Retinal pigment epithelial cell (primary cell): ENCODE results near the gene YY1.
"Not testable (repeated sequence)": the region's sequence is repeated elsewhere in the genome, so short reads cannot be mapped to it uniquely, and the experiment has no call there.

ENCODE experiments used
- DNase-seq: peaks from one replicate; pipeline ENCODE4 v3.0.0-alpha.2; 2010; ENCODE audit warnings: low read depth
- H3K4me3 ChIP-seq: 2 replicates; pipeline ENCODE4 v1.5.1; 2011; ENCODE audit warnings: mild to moderate bottlenecking, low read length, control low read depth, moderate library complexity
- TF ChIP-seq, protein P1 (sequence below): conservative IDR thresholded peaks from 2 replicates; pipeline ENCODE4 v1.5.1; 2011; ENCODE audit warnings: low read depth, low read length, control low read depth, inconsistent platforms

YY1 gene

GRCh38 chr14:100285913-100286400 is 47.0 kb downstream of the YY1 start:
- no peak for DNase-seq
- H3K4me3 ChIP-seq, result peak overlapping the region; percentile 49
- TF ChIP-seq, protein P1, sequence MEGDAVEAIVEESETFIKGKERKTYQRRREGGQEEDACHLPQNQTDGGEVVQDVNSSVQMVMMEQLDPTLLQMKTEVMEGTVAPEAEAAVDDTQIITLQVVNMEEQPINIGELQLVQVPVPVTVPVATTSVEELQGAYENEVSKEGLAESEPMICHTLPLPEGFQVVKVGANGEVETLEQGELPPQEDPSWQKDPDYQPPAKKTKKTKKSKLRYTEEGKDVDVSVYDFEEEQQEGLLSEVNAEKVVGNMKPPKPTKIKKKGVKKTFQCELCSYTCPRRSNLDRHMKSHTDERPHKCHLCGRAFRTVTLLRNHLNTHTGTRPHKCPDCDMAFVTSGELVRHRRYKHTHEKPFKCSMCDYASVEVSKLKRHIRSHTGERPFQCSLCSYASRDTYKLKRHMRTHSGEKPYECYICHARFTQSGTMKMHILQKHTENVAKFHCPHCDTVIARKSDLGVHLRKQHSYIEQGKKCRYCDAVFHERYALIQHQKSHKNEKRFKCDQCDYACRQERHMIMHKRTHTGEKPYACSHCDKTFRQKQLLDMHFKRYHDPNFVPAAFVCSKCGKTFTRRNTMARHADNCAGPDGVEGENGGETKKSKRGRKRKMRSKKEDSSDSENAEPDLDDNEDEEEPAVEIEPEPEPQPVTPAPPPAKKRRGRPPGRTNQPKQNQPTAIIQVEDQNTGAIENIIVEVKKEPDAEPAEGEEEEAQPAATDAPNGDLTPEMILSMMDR, result no peak

- no peak overlapping the region for H3K4me3 ChIP-seq
- TF ChIP-seq, protein P1, result no peak
- DNase-seq, result no peak
Measured at GRCh38 chr14:100286484-100287191, 47.7 kb downstream of the YY1 start.

DNA sequence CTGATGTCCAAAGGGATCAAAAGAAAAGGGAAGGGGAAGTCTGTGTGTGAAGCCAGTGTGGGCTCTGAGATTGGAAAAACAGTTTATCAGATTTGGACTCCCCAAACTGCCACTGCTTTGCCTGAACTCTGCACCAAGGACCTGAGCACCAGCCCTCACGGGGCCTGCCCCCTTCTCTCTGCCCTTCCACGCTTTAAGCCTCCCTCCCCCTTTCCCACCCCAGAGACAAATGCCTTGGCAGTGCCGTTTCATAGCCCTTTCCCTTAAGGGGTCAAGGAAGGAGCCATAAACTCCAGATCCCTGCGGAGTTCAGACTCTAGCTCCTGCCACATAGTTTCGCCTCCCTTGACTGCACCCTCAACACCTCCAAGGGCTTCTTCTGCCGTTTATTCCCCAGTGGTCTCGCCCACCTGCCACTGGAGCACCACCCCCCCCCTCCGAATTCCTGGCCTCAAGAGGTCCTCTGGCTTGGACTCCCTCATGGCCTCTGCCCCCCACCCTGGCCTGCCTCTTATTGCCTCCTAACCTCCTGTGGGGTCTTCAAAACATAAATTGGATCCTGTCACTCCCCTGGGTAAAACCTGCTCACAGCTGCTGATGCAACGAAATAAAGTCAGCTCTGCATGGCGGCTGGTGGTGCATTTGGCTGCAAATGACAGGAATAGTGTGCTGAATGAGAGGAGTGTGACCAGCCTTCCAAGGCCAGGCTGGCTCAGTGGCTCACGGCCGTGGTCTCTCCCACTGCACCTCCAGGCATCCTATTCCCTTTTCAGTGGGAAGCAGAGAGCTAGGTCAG is 48.5 kb downstream of the YY1 start:
- H3K4me3 ChIP-seq, result no peak overlapping the region
- TF ChIP-seq, protein P1, result no peak
- DNase-seq, result no peak

- DNase-seq, H3K4me3 ChIP-seq: not testable (repeated sequence)
Measured at GRCh38 chr14:100287998-100288295, 49.0 kb downstream of the YY1 start.

DNA sequence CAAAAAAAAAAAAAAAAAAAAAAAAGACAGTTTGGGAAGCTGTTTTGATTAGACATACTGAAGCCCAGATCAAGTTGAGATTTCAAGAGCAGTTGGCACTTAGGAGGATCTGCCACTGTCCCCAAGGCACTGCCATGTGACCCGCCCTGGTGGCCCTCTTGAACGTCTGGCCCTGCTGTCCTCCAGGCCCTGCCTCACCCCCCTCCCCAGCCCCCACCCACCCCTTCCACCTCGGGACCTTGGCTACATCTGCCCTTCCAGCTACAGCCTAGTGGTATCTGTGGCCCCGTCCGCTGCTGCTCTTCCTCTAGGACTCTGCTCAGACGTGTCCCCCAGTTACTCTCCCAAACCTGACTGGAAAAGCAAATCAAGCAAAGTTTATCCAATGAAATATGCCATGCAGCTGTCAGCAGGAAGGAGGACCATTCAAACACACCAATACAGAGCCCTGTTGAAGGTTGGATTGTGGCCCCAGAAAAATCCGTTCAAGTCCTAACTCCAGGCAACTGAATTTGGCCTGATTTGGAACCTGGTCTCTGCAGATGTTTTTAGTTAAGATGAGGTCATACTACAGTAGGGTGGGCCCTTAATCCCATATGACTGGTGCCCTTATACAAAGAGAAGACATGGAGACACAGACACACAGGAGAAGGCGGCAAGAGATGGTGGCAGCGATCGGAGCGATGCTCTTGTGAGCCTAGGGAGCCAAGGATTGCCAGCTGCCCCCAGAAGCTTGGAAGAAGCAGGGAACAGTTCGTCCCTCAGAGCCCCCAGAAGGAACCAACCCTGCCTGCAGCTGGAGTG is 49.6 kb downstream of the YY1 start:
- no peak for DNase-seq

GRCh38 chr14:100289916-100290606 is 51.1 kb downstream of the YY1 start:
- TF ChIP-seq, protein P1, result no peak
- no peak overlapping the region for H3K4me3 ChIP-seq
- DNase-seq, result no peak

More for the DNA sequence above, 49.6 kb downstream of the YY1 start:
- no peak overlapping the region for H3K4me3 ChIP-seq
- TF ChIP-seq, protein P1, result no peak
